Liver (tissue), 3 donors: ENCODE measurements around the gene TEX51.

ENCODE experiments used
- GABPA ChIP-seq, 2 donors: IDR thresholded peaks in 1 of 2; conservative IDR thresholded peaks in 1 of 2; 2 replicates each; pipeline ENCODE4 v1.6.1; 2016; ENCODE audit warnings: antibody characterized with exemption in 2 of 2, mild to moderate bottlenecking in 1 of 2, moderate library complexity in 1 of 2
- HNF4G ChIP-seq: IDR thresholded peaks from 2 replicates; pipeline ENCODE4 v1.6.1; 2016; ENCODE audit warnings: antibody characterized with exemption
- JUND ChIP-seq, 2 donors: IDR thresholded peaks; 2 replicates each; pipeline ENCODE4 v1.6.1; 2016; ENCODE audit warnings: antibody characterized with exemption in 2 of 2
- SP1 ChIP-seq: IDR thresholded peaks from 2 replicates; pipeline ENCODE4 v1.6.1; 2018; ENCODE audit warnings: antibody characterized with exemption, mild to moderate bottlenecking
- TAF1 ChIP-seq: conservative IDR thresholded peaks from 2 replicates; pipeline ENCODE4 v1.6.1; 2016; ENCODE audit warnings: antibody characterized with exemption, mild to moderate bottlenecking
- YY1 ChIP-seq: IDR thresholded peaks from 2 replicates; pipeline ENCODE4 v1.6.1; 2016; ENCODE audit warnings: antibody characterized with exemption, mild to moderate bottlenecking
- TF ChIP-seq, protein P1 (sequence below): fragments of 150-350 bp; IDR thresholded peaks from 2 replicates; pipeline ENCODE4 v1.5.1; 2017; ENCODE audit warnings: improper control_type of control experiment, low read depth, low read length; ENCODE audit not compliant: missing input control
- TF ChIP-seq, protein P2 (sequence below): IDR thresholded peaks from 2 replicates; pipeline ENCODE4 v1.6.1; 2016; ENCODE audit warnings: antibody characterized with exemption, mild to moderate bottlenecking
- TF ChIP-seq, protein P3 (sequence below): IDR thresholded peaks from 2 replicates; pipeline ENCODE4 v1.6.1; 2016; ENCODE audit warnings: antibody characterized with exemption
- TF ChIP-seq, protein P4 (sequence below): IDR thresholded peaks from 2 replicates; pipeline ENCODE4 v1.6.1; 2016; ENCODE audit warnings: antibody characterized with exemption
- donor health status: healthy.
- donor health status: healthy.

DNA sequence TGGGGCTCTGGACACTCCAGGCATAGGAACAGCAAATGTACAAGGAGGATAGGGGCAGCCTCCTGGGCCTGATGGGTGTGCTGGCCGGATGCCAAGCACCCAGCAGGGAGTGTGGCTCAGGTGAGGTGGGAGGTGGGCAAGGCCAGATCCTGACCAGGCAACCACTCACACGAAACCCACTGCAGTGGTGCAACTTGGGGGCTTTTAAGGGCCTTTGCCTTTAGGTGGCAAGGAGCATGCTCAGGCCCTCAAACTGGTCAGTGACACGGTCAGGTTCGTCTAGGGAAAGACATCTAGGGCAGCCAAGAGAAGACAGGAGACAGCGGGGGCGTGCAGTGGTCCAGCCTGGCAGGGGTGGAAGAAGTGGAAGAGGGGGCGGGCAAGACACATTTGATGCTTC lies 18.4 kb upstream of the TEX51 start:
- TF ChIP-seq, protein P1, sequence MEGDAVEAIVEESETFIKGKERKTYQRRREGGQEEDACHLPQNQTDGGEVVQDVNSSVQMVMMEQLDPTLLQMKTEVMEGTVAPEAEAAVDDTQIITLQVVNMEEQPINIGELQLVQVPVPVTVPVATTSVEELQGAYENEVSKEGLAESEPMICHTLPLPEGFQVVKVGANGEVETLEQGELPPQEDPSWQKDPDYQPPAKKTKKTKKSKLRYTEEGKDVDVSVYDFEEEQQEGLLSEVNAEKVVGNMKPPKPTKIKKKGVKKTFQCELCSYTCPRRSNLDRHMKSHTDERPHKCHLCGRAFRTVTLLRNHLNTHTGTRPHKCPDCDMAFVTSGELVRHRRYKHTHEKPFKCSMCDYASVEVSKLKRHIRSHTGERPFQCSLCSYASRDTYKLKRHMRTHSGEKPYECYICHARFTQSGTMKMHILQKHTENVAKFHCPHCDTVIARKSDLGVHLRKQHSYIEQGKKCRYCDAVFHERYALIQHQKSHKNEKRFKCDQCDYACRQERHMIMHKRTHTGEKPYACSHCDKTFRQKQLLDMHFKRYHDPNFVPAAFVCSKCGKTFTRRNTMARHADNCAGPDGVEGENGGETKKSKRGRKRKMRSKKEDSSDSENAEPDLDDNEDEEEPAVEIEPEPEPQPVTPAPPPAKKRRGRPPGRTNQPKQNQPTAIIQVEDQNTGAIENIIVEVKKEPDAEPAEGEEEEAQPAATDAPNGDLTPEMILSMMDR: no peak
- TF ChIP-seq TAF1 (no peak), GABPA (IDR thresholded peaks at IDR 0.05 in 1 of 2, conservative IDR thresholded peaks at IDR 0.05 in 1 of 2) (no peak), YY1 (no peak), HNF4G (no peak), JUND (IDR thresholded peaks at IDR 0.05) (no peak), SP1 (no peak)
- TF ChIP-seq, protein P2, sequence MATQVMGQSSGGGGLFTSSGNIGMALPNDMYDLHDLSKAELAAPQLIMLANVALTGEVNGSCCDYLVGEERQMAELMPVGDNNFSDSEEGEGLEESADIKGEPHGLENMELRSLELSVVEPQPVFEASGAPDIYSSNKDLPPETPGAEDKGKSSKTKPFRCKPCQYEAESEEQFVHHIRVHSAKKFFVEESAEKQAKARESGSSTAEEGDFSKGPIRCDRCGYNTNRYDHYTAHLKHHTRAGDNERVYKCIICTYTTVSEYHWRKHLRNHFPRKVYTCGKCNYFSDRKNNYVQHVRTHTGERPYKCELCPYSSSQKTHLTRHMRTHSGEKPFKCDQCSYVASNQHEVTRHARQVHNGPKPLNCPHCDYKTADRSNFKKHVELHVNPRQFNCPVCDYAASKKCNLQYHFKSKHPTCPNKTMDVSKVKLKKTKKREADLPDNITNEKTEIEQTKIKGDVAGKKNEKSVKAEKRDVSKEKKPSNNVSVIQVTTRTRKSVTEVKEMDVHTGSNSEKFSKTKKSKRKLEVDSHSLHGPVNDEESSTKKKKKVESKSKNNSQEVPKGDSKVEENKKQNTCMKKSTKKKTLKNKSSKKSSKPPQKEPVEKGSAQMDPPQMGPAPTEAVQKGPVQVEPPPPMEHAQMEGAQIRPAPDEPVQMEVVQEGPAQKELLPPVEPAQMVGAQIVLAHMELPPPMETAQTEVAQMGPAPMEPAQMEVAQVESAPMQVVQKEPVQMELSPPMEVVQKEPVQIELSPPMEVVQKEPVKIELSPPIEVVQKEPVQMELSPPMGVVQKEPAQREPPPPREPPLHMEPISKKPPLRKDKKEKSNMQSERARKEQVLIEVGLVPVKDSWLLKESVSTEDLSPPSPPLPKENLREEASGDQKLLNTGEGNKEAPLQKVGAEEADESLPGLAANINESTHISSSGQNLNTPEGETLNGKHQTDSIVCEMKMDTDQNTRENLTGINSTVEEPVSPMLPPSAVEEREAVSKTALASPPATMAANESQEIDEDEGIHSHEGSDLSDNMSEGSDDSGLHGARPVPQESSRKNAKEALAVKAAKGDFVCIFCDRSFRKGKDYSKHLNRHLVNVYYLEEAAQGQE: no peak
- TF ChIP-seq, protein P3, sequence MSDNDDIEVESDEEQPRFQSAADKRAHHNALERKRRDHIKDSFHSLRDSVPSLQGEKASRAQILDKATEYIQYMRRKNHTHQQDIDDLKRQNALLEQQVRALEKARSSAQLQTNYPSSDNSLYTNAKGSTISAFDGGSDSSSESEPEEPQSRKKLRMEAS: no peak
- TF ChIP-seq, protein P4, sequence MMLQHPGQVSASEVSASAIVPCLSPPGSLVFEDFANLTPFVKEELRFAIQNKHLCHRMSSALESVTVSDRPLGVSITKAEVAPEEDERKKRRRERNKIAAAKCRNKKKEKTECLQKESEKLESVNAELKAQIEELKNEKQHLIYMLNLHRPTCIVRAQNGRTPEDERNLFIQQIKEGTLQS: no peak
